OCI-LY3 (cell line): Measurements from ENCODE around the gene SFPQ.
A peak's percentile ranks its signal among the peaks of the same experiment; 100 is the strongest.

ENCODE experiments used
- H2AFZ ChIP-seq: fragments of 200-600, 300-600 bp; shearing (Covaris generic); 2 replicates; pipeline ENCODE4 v1.6.0; 2014; ENCODE audit warnings: antibody characterized with exemption, low read depth, low read length
- H3K27ac ChIP-seq: fragments of 200-600, 300-600 bp; sonication (generic); 2 replicates; pipeline ENCODE4 v1.5.1; 2014; ENCODE audit warnings: mild to moderate bottlenecking, low read length, moderate library complexity, mixed read lengths
- H3K27me3 ChIP-seq: fragments of 200-600, 300-600 bp; sonication (generic); 2 replicates; pipeline ENCODE4 v1.6.1; 2014; ENCODE audit warnings: low read depth, low read length, mixed read lengths
- H3K36me3 ChIP-seq: fragments of 200-600, 300-600 bp; sonication (generic); replicated peaks from 2 replicates; pipeline ENCODE3; 2014; ENCODE audit warnings: low read depth, low read length, mixed read lengths
- H3K4me1 ChIP-seq: fragments of 300-600, 200-600 bp; sonication (generic); 2 replicates; pipeline ENCODE4 v1.6.1; 2014; ENCODE audit warnings: low read length, mixed read lengths
- H3K4me2 ChIP-seq: fragments of 200-600, 300-600 bp; sonication (generic); 2 replicates; pipeline ENCODE4 v1.6.1; 2014; ENCODE audit warnings: low read length, mixed read lengths
- H3K4me3 ChIP-seq: fragments of 300-600, 200-600 bp; sonication (generic); 2 replicates; pipeline ENCODE4 v1.5.1; 2014; ENCODE audit warnings: antibody characterized with exemption, mild to moderate bottlenecking, low read length, moderate library complexity
- H3K79me2 ChIP-seq: fragments of 300-600, 200-600 bp; shearing (Covaris generic); 2 replicates; pipeline ENCODE4 v1.6.1; 2014; ENCODE audit warnings: mild to moderate bottlenecking, low read length, mixed read lengths
- H3K9ac ChIP-seq: fragments of 300-600, 200-600 bp; shearing (Covaris generic); 2 replicates; pipeline ENCODE4 v1.6.0; 2014; ENCODE audit warnings: mild to moderate bottlenecking, low read length, moderate library complexity
- H3K9me3 ChIP-seq: fragments of 200-600, 300-600 bp; shearing (Covaris generic); 2 replicates; pipeline ENCODE4 v1.6.1; 2014; ENCODE audit warnings: low read length, mixed read lengths; ENCODE audit not compliant: insufficient read depth
- H4K20me1 ChIP-seq: fragments of 200-600, 300-600 bp; sonication (generic); 2 replicates; pipeline ENCODE4 v1.6.1; 2016; ENCODE audit warnings: low read length, mixed read lengths; ENCODE audit not compliant: insufficient read depth
- EZH2phosphoT487 ChIP-seq: fragments of 200-600 bp; shearing (Covaris generic); IDR thresholded peaks from 2 replicates; pipeline ENCODE4 v1.6.1; 2018; ENCODE audit warnings: antibody characterized with exemption, mixed run types, low read depth
- TF ChIP-seq, protein P1 (sequence below): fragments of 200-600, 300-600 bp; sonication (generic); IDR thresholded peaks from 2 replicates; pipeline ENCODE4 v1.5.1; 2014; ENCODE audit warnings: antibody characterized with exemption, low read length, low read depth

Gene SFPQ

DNA sequence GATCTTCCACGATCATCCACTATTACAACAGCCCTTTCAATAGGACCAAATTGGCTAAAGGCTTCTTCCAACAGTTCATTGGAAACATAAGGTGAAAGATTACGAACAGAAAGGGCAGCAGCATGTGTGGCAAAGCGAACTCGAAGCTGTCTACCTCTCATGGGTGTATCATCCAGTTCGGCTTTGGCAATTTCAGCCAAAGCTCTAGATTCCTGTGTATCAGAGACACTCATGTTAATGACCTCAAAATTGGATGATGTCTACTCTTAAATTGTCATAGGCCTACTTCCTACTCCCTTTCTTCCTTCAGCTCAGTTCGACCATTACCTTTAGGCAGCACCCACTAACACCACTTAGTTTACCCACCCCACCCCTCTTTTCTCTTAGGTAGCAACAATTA, 2.2 kb downstream of the SFPQ start:
- Histone ChIP-seq H2AFZ (no peak overlapping the region), H3K4me3 (peak overlapping the region; percentile 94), H3K27me3 (no peaks in the 10 kb centered on the region), H3K79me2 (peaks cover 72% of the 10 kb centered on the region), H3K9me3 (no peaks in the 10 kb centered on the region), H4K20me1 (peaks cover 61% of the 10 kb centered on the region), H3K4me1 (peaks cover 11% of the 10 kb centered on the region), H3K27ac (peak overlapping the region; percentile 77; the same call in 1 of the 2 replicates), H3K4me2 (peak overlapping the region; percentile 88), H3K36me3 (peaks cover 63% of the 10 kb centered on the region), H3K9ac (peak overlapping the region; percentile 95)
- TF ChIP-seq, protein P1, sequence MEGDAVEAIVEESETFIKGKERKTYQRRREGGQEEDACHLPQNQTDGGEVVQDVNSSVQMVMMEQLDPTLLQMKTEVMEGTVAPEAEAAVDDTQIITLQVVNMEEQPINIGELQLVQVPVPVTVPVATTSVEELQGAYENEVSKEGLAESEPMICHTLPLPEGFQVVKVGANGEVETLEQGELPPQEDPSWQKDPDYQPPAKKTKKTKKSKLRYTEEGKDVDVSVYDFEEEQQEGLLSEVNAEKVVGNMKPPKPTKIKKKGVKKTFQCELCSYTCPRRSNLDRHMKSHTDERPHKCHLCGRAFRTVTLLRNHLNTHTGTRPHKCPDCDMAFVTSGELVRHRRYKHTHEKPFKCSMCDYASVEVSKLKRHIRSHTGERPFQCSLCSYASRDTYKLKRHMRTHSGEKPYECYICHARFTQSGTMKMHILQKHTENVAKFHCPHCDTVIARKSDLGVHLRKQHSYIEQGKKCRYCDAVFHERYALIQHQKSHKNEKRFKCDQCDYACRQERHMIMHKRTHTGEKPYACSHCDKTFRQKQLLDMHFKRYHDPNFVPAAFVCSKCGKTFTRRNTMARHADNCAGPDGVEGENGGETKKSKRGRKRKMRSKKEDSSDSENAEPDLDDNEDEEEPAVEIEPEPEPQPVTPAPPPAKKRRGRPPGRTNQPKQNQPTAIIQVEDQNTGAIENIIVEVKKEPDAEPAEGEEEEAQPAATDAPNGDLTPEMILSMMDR, result no peak
- no peak for TF ChIP-seq EZH2phosphoT487

DNA sequence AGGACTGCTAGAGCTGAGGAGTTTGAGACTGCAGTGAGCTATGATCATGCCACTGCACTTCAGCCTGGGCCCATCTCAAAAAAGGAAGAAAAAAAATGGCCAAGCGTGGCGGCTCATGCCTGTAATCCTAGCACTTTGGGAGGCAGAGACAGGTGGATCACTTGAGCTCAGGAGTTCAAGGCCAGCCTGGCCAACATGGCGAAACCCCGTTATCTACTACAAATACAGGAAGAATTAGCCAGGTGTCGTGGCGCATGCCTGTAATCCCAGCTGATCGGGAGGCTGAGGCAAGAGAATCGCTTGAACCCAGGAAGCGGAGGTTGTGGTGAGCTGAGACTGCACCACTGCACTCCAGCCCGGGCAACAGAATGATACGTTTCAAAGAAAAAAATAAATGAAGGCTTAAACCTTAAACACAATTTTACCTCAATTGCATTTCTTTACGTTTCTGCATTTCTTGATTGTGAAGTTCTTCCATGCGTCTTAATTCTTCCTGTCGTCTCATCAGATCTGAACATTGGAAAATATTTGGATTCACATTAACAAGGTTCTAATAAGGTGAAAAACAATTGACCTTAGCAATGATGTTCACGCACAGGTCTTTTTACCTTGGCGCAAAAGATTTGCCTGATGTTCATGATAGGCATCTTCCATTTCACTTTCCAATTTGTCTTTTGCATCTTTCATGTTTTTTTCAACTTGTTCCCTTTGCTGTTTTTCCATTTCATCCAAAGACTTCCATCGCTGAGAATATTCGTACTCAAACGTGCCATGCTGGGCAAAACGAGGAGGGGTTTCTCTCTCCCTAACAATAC, 4.2 kb downstream of the SFPQ start:
- H3K79me2 ChIP-seq, result peaks cover 92% of the 10 kb centered on the region
- peaks cover 11% of the 10 kb centered on the region for H3K4me1 ChIP-seq
- TF ChIP-seq, protein P1, result no peak
- no peak for TF ChIP-seq EZH2phosphoT487
- peaks cover 82% of the 10 kb centered on the region for H3K36me3 ChIP-seq
- no peak overlapping the region for H2AFZ ChIP-seq
- no peak overlapping the region for H3K4me3 ChIP-seq
- H4K20me1 ChIP-seq, result peaks cover 81% of the 10 kb centered on the region
- no peak overlapping the region for H3K9ac ChIP-seq
- H3K4me2 ChIP-seq, result no peak overlapping the region
- no peaks in the 10 kb centered on the region for H3K27me3 ChIP-seq
- no peak overlapping the region for H3K27ac ChIP-seq
- H3K9me3 ChIP-seq, result no peaks in the 10 kb centered on the region

DNA sequence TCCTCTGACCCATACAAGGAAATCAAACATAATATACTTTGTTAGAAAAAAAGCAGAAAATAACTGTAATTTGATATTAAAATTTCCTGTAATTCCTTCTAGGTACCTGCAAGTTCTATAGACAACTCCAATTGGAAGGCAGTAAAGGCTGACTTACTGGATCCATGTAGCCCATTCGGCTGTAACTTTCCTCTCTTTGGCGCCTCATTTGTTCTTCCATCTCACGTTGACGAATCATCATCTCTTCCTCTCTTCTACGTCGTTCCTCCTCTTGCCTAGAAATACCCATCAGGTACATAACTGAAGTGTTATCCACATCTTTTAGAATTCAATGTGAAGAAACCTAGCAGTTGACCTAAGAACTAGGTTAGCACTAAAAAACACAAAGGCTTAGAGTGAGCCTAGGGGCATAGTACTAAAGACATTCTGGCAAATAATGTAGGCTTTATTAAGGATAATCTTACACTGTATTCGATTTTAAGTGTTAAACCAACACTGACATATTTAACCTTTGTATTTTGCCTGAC, 5.1 kb downstream of the SFPQ start:
- no peaks in the 10 kb centered on the region for H3K9me3 ChIP-seq
- H4K20me1 ChIP-seq, result peaks cover 90% of the 10 kb centered on the region
- H3K36me3 ChIP-seq, result peaks cover 89% of the 10 kb centered on the region
- peaks cover 11% of the 10 kb centered on the region for H3K4me1 ChIP-seq
- no peak overlapping the region for H2AFZ ChIP-seq
- H3K79me2 ChIP-seq, result peaks cover 100% of the 10 kb centered on the region
- no peak overlapping the region for H3K9ac ChIP-seq
- no peak overlapping the region for H3K4me3 ChIP-seq
- no peak overlapping the region for H3K4me2 ChIP-seq
- no peak overlapping the region for H3K27ac ChIP-seq
- no peaks in the 10 kb centered on the region for H3K27me3 ChIP-seq
- TF ChIP-seq, protein P1, result no peak
- TF ChIP-seq EZH2phosphoT487, result no peak

DNA sequence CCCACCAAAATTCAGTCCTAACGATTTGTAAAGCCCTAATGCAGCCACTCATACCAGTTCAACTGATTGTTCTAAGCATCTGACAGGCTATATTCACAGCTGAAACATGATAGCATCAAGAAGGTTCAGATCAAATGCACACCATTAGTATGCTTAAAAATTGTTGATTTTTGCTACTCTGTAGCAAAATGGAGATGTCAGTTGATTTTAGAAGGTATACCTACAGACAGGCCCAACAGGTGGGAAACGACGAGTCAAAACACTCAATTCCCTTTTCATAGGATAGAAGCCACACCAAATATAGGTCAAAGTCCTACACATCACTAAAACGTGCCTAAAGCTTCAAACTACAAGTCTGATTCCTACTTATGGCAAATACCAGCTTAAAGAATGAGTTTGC, 6.7 kb downstream of the SFPQ start:
- H2AFZ ChIP-seq, result no peak overlapping the region
- H3K36me3 ChIP-seq, result peaks cover 95% of the 10 kb centered on the region
- H3K79me2 ChIP-seq, result peaks cover 100% of the 10 kb centered on the region
- no peak overlapping the region for H3K9ac ChIP-seq
- H4K20me1 ChIP-seq, result peaks cover 100% of the 10 kb centered on the region
- no peak overlapping the region for H3K27ac ChIP-seq
- no peaks in the 10 kb centered on the region for H3K27me3 ChIP-seq
- H3K4me1 ChIP-seq, result peaks cover 11% of the 10 kb centered on the region
- H3K9me3 ChIP-seq, result no peaks in the 10 kb centered on the region
- TF ChIP-seq, protein P1, result no peak
- no peak for TF ChIP-seq EZH2phosphoT487
- no peak overlapping the region for H3K4me2 ChIP-seq
- H3K4me3 ChIP-seq, result no peak overlapping the region
